ENCODE data around the gene GAS7. TPM values are rescaled to one million over a fixed set of nuclear protein-coding genes. Genes with fewer than 3 reads are reported as not detected.

Gene GAS7
- total RNA-seq, 1 experiment from 2014 or later: 12.3 TPM

DNA sequence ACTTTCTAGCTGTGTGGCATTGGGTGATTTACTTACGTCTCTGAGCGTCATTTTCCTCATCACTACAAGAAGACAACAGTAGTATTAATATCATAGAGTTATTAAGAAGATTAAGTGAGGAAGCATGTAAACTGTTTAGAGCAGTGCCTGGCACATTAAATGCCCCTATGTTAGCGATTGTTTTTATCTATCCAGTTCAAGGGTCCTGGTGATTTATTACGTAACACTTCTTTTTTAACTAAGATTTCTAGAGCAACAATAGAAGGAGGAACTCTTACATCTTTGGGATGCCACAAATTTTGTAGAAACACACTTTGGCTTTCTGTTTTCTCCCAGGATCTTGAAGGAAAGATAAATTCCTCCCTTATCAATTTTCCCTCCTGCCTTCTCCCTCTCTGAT is 3.3 kb upstream of the GAS7 start (continued):
- TF ChIP-seq AR (CRISPR knock-in tag; IDR thresholded peaks at IDR 0.05): no peak
- TF ChIP-seq, protein P1, sequence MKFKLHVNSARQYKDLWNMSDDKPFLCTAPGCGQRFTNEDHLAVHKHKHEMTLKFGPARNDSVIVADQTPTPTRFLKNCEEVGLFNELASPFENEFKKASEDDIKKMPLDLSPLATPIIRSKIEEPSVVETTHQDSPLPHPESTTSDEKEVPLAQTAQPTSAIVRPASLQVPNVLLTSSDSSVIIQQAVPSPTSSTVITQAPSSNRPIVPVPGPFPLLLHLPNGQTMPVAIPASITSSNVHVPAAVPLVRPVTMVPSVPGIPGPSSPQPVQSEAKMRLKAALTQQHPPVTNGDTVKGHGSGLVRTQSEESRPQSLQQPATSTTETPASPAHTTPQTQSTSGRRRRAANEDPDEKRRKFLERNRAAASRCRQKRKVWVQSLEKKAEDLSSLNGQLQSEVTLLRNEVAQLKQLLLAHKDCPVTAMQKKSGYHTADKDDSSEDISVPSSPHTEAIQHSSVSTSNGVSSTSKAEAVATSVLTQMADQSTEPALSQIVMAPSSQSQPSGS (CRISPR knock-in tag; IDR thresholded peaks at IDR 0.05; ENCODE audit: borderline replicate concordance, low read depth): no peak

GRCh38 chr17:10200645-10201044 is 2.2 kb upstream of the GAS7 start:
- H3K27me3 Mint-ChIP-seq (ENCODE audit: low read depth): peaks cover 44% of the 10 kb centered on the region
- ATAC-seq: no peak
- no peak overlapping the region for H3K27ac Mint-ChIP-seq
- H3K36me3 Mint-ChIP-seq: peaks cover 18% of the 10 kb centered on the region
- H3K9me3 Mint-ChIP-seq: peaks cover 24% of the 10 kb centered on the region
- H3K4me1 Mint-ChIP-seq: peaks cover 4% of the 10 kb centered on the region; the same call in 1 of the 2 replicates
- TF ChIP-seq, protein P2, sequence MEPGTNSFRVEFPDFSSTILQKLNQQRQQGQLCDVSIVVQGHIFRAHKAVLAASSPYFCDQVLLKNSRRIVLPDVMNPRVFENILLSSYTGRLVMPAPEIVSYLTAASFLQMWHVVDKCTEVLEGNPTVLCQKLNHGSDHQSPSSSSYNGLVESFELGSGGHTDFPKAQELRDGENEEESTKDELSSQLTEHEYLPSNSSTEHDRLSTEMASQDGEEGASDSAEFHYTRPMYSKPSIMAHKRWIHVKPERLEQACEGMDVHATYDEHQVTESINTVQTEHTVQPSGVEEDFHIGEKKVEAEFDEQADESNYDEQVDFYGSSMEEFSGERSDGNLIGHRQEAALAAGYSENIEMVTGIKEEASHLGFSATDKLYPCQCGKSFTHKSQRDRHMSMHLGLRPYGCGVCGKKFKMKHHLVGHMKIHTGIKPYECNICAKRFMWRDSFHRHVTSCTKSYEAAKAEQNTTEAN (CRISPR knock-in tag; IDR thresholded peaks at IDR 0.05): no peak
- TF ChIP-seq PRRX2 (CRISPR knock-in tag; IDR thresholded peaks at IDR 0.05): no peak
- TF ChIP-seq ZNF121 (CRISPR knock-in tag; IDR thresholded peaks at IDR 0.05): no peak
- no peak for TF ChIP-seq SP1 (CRISPR knock-in tag; conservative IDR thresholded peaks at IDR 0.05)
- TF ChIP-seq, protein P3, sequence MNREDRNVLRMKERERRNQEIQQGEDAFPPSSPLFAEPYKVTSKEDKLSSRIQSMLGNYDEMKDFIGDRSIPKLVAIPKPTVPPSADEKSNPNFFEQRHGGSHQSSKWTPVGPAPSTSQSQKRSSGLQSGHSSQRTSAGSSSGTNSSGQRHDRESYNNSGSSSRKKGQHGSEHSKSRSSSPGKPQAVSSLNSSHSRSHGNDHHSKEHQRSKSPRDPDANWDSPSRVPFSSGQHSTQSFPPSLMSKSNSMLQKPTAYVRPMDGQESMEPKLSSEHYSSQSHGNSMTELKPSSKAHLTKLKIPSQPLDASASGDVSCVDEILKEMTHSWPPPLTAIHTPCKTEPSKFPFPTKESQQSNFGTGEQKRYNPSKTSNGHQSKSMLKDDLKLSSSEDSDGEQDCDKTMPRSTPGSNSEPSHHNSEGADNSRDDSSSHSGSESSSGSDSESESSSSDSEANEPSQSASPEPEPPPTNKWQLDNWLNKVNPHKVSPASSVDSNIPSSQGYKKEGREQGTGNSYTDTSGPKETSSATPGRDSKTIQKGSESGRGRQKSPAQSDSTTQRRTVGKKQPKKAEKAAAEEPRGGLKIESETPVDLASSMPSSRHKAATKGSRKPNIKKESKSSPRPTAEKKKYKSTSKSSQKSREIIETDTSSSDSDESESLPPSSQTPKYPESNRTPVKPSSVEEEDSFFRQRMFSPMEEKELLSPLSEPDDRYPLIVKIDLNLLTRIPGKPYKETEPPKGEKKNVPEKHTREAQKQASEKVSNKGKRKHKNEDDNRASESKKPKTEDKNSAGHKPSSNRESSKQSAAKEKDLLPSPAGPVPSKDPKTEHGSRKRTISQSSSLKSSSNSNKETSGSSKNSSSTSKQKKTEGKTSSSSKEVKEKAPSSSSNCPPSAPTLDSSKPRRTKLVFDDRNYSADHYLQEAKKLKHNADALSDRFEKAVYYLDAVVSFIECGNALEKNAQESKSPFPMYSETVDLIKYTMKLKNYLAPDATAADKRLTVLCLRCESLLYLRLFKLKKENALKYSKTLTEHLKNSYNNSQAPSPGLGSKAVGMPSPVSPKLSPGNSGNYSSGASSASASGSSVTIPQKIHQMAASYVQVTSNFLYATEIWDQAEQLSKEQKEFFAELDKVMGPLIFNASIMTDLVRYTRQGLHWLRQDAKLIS (CRISPR knock-in tag; IDR thresholded peaks at IDR 0.05; ENCODE audit: borderline replicate concordance): no peak
- TF ChIP-seq RELA (CRISPR knock-in tag; IDR thresholded peaks at IDR 0.05; ENCODE audit: borderline replicate concordance): no peak
- TF ChIP-seq ZNF138 (CRISPR knock-in tag; conservative IDR thresholded peaks at IDR 0.05): no peak
- no peak for TF ChIP-seq CREB1 (CRISPR knock-in tag; IDR thresholded peaks at IDR 0.05)
- TF ChIP-seq, protein P4, sequence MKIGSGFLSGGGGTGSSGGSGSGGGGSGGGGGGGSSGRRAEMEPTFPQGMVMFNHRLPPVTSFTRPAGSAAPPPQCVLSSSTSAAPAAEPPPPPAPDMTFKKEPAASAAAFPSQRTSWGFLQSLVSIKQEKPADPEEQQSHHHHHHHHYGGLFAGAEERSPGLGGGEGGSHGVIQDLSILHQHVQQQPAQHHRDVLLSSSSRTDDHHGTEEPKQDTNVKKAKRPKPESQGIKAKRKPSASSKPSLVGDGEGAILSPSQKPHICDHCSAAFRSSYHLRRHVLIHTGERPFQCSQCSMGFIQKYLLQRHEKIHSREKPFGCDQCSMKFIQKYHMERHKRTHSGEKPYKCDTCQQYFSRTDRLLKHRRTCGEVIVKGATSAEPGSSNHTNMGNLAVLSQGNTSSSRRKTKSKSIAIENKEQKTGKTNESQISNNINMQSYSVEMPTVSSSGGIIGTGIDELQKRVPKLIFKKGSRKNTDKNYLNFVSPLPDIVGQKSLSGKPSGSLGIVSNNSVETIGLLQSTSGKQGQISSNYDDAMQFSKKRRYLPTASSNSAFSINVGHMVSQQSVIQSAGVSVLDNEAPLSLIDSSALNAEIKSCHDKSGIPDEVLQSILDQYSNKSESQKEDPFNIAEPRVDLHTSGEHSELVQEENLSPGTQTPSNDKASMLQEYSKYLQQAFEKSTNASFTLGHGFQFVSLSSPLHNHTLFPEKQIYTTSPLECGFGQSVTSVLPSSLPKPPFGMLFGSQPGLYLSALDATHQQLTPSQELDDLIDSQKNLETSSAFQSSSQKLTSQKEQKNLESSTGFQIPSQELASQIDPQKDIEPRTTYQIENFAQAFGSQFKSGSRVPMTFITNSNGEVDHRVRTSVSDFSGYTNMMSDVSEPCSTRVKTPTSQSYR (CRISPR knock-in tag; IDR thresholded peaks at IDR 0.05): no peak
- TF ChIP-seq IRF1 (CRISPR knock-in tag; IDR thresholded peaks at IDR 0.05): no peak
- TF ChIP-seq NR2C2 (CRISPR knock-in tag; IDR thresholded peaks at IDR 0.05): no peak
- TF ChIP-seq NFYB (CRISPR knock-in tag; conservative IDR thresholded peaks at IDR 0.05; ENCODE audit: low read depth): no peak
- TF ChIP-seq FOXK1 (CRISPR knock-in tag; IDR thresholded peaks at IDR 0.05): no peak
- TF ChIP-seq CREM (CRISPR knock-in tag; IDR thresholded peaks at IDR 0.05): no peak
- no peak for TF ChIP-seq FOXJ3 (CRISPR knock-in tag; IDR thresholded peaks at IDR 0.05; ENCODE audit: borderline replicate concordance)
- no peak for TF ChIP-seq TCF7 (CRISPR knock-in tag; IDR thresholded peaks at IDR 0.05; ENCODE audit: low read depth)
- no peak for TF ChIP-seq ZSCAN18 (CRISPR knock-in tag; IDR thresholded peaks at IDR 0.05)
- ChIA-PET CTCF (interaction anchor here (0.6 kb wide), 1 partner anchor 21 kb away, joined by 9 read pairs; no protein-coding TSS in a partner anchor), POLR2A (no interaction called here)
- DNase-seq (ENCODE audit: low spot score): no peak
- no peak overlapping the region for H3K4me3 Mint-ChIP-seq

Measured in WTC11 (cell line).